Hepatocyte (in vitro differentiated cells): Measurements from ENCODE around the gene TMEM117. TPM values are rescaled to one million over a fixed set of nuclear protein-coding genes. Genes with fewer than 3 reads are reported as not detected.
A peak's percentile ranks its signal among the peaks of the same experiment; 100 is the strongest.

Experiments used
- DNase-seq: peaks from one replicate; pipeline ENCODE4 v3.0.0-alpha.2; 2016; ENCODE audit warnings: low spot score
- H2AFZ ChIP-seq: fragments of 200-600 bp; sonication (generic); 2 replicates; pipeline ENCODE4 v1.6.0; 2016; ENCODE audit warnings: antibody characterized with exemption, mild to moderate bottlenecking
- H3K27ac ChIP-seq: fragments of 200-600 bp; sonication (generic); 2 replicates; pipeline ENCODE4 v1.5.1; 2016; ENCODE audit warnings: mild to moderate bottlenecking
- H3K27me3 ChIP-seq: fragments of 200-600 bp; sonication (generic); 2 replicates; pipeline ENCODE4 v1.6.1; 2016
- H3K36me3 ChIP-seq: fragments of 200-600 bp; sonication (generic); replicated peaks from 2 replicates; pipeline ENCODE4 v1.5.1; 2016; ENCODE audit warnings: low read depth; ENCODE audit not compliant: insufficient read depth
- H3K4me1 ChIP-seq: fragments of 200-600 bp; sonication (generic); 2 replicates; pipeline ENCODE4 v1.5.1; 2016; ENCODE audit warnings: mild to moderate bottlenecking, moderate library complexity; ENCODE audit not compliant: insufficient read depth
- H3K4me2 ChIP-seq: fragments of 200-600 bp; sonication (generic); 2 replicates; pipeline ENCODE4 v1.6.0; 2016
- H3K4me3 ChIP-seq: fragments of 200-600 bp; sonication (generic); 2 replicates; pipeline ENCODE4 v1.5.1; 2016; ENCODE audit warnings: mild to moderate bottlenecking
- H3K79me2 ChIP-seq: fragments of 200-600 bp; sonication (generic); 2 replicates; pipeline ENCODE4 v1.6.0; 2017; ENCODE audit warnings: mild to moderate bottlenecking
- H3K9me2 ChIP-seq: fragments of 200-600 bp; sonication (generic); replicated peaks from 2 replicates; pipeline ENCODE4 v1.6.0; 2017; ENCODE audit warnings: mild to moderate bottlenecking; ENCODE audit not compliant: insufficient read depth
- H3K9me3 ChIP-seq: fragments of 200-600 bp; sonication (generic); 2 replicates; pipeline ENCODE4 v1.5.1; 2016; ENCODE audit warnings: low read depth, mild to moderate bottlenecking
- H4K20me1 ChIP-seq: fragments of 200-600 bp; sonication (generic); 2 replicates; pipeline ENCODE4 v1.6.0; 2016; ENCODE audit warnings: mild to moderate bottlenecking; ENCODE audit not compliant: insufficient read depth, poor library complexity, severe bottlenecking
- CTCF ChIP-seq: fragments of 200-600 bp; sonication (generic); IDR thresholded peaks from 2 replicates; pipeline ENCODE4 v1.5.1; 2016; ENCODE audit warnings: antibody characterized with exemption, mild to moderate bottlenecking; ENCODE audit not compliant: poor library complexity
- EZH2 ChIP-seq: fragments of 200-600 bp; sonication (generic); IDR thresholded peaks from 2 replicates; pipeline ENCODE4 v1.6.1; 2016; ENCODE audit warnings: antibody characterized with exemption, mild to moderate bottlenecking, borderline replicate concordance
- EZH2phosphoT487 ChIP-seq: fragments of 200-600 bp; sonication (generic); IDR thresholded peaks from one replicate; pipeline ENCODE4 v1.6.1; 2018; ENCODE audit warnings: antibody characterized with exemption, mild to moderate bottlenecking, low read depth, moderate library complexity; ENCODE audit not compliant: unreplicated experiment, severe bottlenecking
- WGBS: methylation state at CpG from one replicate; pipeline ENCODE4 v1.1.6; 2016; ENCODE audit warnings: low lambda C conversion rate; ENCODE audit errors: missing lambda C conversion rate; 5-methylcytosine and 5-hydroxymethylcytosine counted together
- polyA plus RNA-seq: library from polyadenylated mRNA; unstranded; fragments of >200 nt; fragmentation: Nextera tagmentation; extraction: Ambion mirVana; gene quantifications from 2 replicates; pipeline ENCODE4 v1.2.1, GENCODE V29; 2016
- total RNA-seq: library from RNA; depleted of rRNA; stranded (reverse); fragments of >200 nt; gene quantifications from 2 replicates; pipeline ENCODE4 v1.2.3, GENCODE V29; 2014

TMEM117 gene
- total and polyA plus RNA-seq, 2 experiments from 2014 or later = 12.4 to 47.1 TPM

GRCh38 chr12:43872396-43872795, 36.5 kb downstream of the TMEM117 start:
- WGBS = 94% methylated on average over 2 of the region's 2 CpGs
- Histone ChIP-seq H3K4me1 (peaks cover 2% of the 10 kb centered on the region), H3K4me2 (no peak overlapping the region), H4K20me1 (no peaks in the 10 kb centered on the region), H3K27ac (no peak overlapping the region), H3K4me3 (no peak overlapping the region), H3K36me3 (no peaks in the 10 kb centered on the region), H3K79me2 (no peaks in the 10 kb centered on the region), H3K27me3 (no peaks in the 10 kb centered on the region), H3K9me2 (no peaks in the 10 kb centered on the region), H3K9me3 (no peaks in the 10 kb centered on the region), H2AFZ (no peak overlapping the region)
- DNase-seq = no peak
- TF ChIP-seq EZH2 (no peak), CTCF (no peak)

- Histone ChIP-seq H3K79me2 (no peaks in the 10 kb centered on the region), H4K20me1 (no peaks in the 10 kb centered on the region), H3K9me3 (no peaks in the 10 kb centered on the region), H3K27me3 (no peaks in the 10 kb centered on the region), H3K27ac (peak overlapping the region; percentile 6), H3K9me2 (no peaks in the 10 kb centered on the region), H3K36me3 (no peaks in the 10 kb centered on the region), H3K4me3 (no peak overlapping the region), H2AFZ (no peak overlapping the region), H3K4me2 (no peak overlapping the region), H3K4me1 (peaks cover 20% of the 10 kb centered on the region)
- DNase-seq = no peak
- no peak for TF ChIP-seq EZH2
- TF ChIP-seq CTCF = no peak
- TF ChIP-seq EZH2phosphoT487 = no peak
- WGBS = 31% methylated on average over 3 of the region's 3 CpGs
Measured at GRCh38 chr12:43878050-43878449, 42.2 kb downstream of the TMEM117 start.

- Histone ChIP-seq H3K36me3 (no peaks in the 10 kb centered on the region), H3K9me3 (no peaks in the 10 kb centered on the region), H2AFZ (no peak overlapping the region), H4K20me1 (no peaks in the 10 kb centered on the region), H3K4me3 (no peak overlapping the region), H3K4me2 (peak overlapping the region; percentile 25), H3K27me3 (no peaks in the 10 kb centered on the region), H3K27ac (peak overlapping the region; percentile 22), H3K79me2 (peaks cover 2% of the 10 kb centered on the region), H3K4me1 (peaks cover 20% of the 10 kb centered on the region), H3K9me2 (no peaks in the 10 kb centered on the region)
- TF ChIP-seq CTCF (no peak), EZH2 (no peak), EZH2phosphoT487 (no peak)
- DNase-seq = no peak
- WGBS = 65% methylated on average over 1 of the region's 1 CpG
Measured at GRCh38 chr12:43880547-43880946, 44.7 kb downstream of the TMEM117 start.

- Histone ChIP-seq H4K20me1 (no peaks in the 10 kb centered on the region), H3K9me2 (no peaks in the 10 kb centered on the region), H3K36me3 (no peaks in the 10 kb centered on the region), H3K4me2 (no peak overlapping the region), H3K4me1 (peaks cover 16% of the 10 kb centered on the region), H2AFZ (no peak overlapping the region), H3K27me3 (no peaks in the 10 kb centered on the region), H3K4me3 (no peak overlapping the region), H3K27ac (no peak overlapping the region), H3K79me2 (peaks cover 2% of the 10 kb centered on the region), H3K9me3 (no peaks in the 10 kb centered on the region)
- TF ChIP-seq CTCF (peak; percentile 85), EZH2phosphoT487 (no peak), EZH2 (no peak)
- WGBS = 23% methylated on average over 2 of the region's 2 CpGs
- DNase-seq = peak; percentile 69
Measured at GRCh38 chr12:43882578-43883178, 46.8 kb downstream of the TMEM117 start.
